ENCODE results near the gene ZCCHC7.

DNA sequence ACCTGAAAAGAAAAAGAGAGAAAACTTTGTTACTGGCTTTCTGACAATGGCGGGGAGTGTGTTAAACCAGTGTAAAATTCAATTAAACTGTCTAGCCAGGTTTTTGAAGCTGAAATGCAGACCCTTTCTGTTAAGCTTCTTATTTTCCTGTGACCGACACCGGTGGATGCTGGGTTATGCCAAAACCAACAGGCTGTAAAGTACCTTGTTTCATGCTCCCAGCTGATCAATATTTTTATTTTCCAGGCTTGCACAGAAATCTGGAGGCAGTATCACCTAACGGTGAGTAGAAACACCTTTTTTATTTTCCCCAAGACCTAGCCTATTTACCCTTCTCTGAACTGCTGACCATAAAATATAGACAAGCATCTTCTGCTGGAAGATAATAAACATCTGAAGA lies 207.2 kb downstream of the ZCCHC7 start:
- no peak for TF ChIP-seq POLR2AphosphoS5 (IDR thresholded peaks at IDR 0.05)
- TF ChIP-seq POLR2A (IDR thresholded peaks at IDR 0.05), result no peak
- TF ChIP-seq, protein P1, sequence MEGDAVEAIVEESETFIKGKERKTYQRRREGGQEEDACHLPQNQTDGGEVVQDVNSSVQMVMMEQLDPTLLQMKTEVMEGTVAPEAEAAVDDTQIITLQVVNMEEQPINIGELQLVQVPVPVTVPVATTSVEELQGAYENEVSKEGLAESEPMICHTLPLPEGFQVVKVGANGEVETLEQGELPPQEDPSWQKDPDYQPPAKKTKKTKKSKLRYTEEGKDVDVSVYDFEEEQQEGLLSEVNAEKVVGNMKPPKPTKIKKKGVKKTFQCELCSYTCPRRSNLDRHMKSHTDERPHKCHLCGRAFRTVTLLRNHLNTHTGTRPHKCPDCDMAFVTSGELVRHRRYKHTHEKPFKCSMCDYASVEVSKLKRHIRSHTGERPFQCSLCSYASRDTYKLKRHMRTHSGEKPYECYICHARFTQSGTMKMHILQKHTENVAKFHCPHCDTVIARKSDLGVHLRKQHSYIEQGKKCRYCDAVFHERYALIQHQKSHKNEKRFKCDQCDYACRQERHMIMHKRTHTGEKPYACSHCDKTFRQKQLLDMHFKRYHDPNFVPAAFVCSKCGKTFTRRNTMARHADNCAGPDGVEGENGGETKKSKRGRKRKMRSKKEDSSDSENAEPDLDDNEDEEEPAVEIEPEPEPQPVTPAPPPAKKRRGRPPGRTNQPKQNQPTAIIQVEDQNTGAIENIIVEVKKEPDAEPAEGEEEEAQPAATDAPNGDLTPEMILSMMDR (IDR thresholded peaks at IDR 0.05), result no peak
